Fibroblast of peridontal ligament (primary cell): ENCODE data around the gene OR51A2.
"Not testable (repeated sequence)": the region's sequence is repeated elsewhere in the genome, so short reads cannot be mapped to it uniquely, and the experiment has no call there.

Experiments
- DNase-seq: peaks from one replicate; pipeline ENCODE4 v3.0.0-alpha.2; 2010; ENCODE audit errors: extremely low read depth

The OR51A2 gene, protein sequence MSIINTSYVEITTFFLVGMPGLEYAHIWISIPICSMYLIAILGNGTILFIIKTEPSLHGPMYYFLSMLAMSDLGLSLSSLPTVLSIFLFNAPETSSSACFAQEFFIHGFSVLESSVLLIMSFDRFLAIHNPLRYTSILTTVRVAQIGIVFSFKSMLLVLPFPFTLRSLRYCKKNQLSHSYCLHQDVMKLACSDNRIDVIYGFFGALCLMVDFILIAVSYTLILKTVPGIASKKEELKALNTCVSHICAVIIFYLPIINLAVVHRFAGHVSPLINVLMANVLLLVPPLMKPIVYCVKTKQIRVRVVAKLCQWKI

DNA sequence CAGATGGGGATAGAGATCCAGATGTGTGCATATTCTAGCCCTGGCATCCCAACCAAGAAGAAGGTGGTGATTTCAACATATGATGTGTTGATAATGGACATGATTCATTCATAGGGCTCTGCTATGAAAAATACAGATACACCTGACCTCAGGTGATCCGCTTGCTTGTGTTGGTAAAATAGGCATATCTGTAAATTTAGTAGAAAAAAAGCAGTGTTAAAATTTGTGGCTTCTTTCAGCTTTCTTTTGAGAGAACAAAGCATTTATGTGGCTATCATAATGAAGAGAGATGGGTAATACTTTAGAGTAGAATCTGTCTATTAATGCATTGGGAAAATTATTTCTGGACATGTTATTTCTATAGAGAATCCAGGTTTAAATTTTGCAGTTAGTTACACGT, at the start of gene OR51A2:
Gene OR51A2, minus strand, starts transcription at position 101 of the 400 bp plus-strand sequence. Its CDS starts 0 bp downstream, at position 101.
- not testable (repeated sequence) for DNase-seq

DNA sequence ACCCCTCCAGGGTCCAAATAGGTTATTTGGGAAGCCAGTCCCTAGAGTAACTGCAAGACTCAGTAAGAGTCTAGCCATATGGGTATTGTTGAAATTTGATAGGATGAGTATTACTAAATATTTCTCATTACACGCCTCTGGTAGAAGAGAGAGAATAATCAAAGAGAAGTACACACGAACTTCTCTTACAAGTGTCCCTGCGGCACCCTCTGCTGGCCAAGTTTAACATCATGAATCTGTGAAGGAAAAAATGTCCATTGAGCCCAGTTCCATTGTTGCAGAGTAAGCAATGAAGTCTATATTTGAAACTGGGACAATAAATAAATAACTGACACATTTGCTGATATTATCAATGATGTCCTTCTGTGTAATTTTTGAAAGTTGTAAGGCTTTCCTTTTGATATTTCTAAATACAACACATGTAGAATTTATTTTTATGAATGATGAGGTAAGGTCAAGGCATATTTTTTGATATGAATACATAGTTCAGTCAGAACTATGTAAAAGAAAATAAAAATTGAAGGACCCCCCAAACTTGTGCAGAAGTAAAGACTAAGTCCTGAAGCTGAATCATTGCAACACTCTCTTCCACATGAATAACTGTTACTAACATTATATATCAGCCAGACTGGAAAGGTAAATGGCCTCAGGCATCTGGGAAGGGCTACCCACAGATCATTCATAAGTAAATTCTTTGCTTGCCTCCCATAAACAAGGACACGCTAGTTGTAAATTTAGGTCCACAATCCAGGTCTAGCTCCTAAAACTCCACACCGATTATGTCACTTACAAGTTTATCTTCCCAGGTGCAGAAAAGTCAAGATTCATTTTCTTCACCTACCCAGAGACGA, 49.1 kb upstream of the OR51A2 start:
- peak; percentile 75 for DNase-seq

DNA sequence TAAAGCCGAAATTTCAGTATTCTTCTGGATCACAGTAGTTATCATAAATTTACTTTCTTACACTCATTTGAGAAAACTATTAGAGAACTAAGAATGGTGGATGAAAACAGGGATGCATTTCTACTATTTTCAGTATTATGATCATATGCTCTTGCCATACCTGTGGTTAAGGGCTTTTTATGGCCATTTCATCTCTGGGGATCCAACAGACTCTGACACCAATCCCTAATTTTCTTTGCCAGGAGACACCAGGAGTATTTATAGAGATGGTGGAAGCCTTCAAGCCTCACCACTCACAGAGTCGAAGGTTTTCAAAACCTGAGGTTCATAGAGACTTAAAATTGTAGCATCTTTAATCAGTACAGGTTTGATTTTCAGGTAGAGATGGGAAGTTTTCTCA, 39.0 kb upstream of the OR51A2 start, which contains the start of gene OR51L1:
Gene OR51L1, plus strand, starts transcription at position 301 of the 400 bp plus-strand sequence. CDS start 4,132 bp downstream, outside the sequence.
- no peak for DNase-seq

DNA sequence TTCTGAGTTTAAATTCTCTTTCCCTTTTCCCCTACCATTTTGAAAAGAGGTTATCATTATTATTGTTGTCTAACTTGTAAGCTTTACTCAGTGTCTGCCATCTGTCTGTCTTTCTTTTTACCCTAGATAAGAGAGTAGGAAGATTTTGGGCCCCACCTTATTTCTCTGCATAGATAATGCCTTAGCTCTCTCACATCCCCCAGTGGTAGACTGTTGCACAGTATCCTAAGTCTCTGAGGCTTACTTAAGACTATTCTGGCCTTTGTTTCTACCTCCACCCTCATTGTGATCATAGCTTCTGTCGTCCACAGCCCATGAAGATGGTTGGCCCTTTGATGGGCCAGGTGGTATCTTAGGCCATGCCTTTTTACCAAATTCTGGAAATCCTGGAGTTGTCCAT, 35.5 kb upstream of the OR51A2 start:
- peak; percentile 29 for DNase-seq

DNA sequence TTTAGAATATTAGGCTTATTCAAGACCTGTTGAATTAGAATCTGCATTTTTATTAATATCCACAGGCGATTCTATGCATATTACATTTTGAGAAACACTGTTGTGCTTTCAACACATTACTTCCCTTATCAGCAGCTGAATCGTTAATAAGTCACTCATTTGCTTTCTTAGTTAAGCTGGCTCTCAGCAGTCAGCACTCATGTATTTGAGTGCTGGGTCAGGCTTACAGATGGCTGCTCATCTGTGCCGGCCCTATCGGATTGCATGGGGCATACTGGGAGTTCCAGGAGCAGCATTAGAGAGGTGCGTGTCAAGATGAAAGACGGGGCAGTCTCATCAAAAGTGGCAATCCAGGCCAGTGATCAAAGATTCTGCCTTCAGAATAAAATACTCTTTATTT, 28.3 kb upstream of the OR51A2 start:
- no peak for DNase-seq

DNA sequence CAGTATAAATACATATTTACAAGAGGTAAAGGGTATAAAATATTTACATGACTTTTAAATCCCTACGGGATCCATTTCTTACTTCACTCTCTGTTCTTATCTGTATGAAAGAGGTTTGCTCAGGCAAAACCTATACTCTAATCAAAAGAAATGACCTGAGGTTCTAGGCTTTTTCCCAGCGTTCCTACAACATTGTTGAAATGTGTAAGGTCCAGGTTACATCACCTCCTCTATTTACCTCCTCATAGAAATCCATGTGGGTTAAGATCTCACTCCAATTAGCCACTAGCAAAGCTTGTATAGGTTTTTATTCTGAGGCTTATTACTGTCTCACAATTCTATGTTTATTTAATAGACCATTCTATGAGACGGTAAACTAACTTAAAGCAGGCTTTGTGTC, 27.2 kb upstream of the OR51A2 start:
- DNase-seq, result no peak

DNA sequence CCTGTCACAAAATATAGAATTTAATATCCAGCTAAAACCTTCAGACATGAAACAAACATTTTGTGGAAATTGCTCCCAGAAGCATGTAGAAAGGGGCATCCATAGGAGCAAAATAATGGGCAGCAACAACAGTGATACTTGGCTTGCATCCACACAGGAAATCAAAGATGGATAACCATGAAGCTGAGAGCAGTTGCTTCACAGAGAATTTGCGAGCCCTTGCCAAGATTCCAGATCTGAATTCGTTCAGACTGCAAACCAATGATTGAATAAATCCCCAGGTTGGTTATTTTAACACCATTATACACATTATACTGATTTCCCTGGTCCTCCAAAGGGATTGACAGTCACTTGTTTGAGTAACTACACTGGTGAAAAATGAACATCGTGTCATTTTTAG, 23.5 kb upstream of the OR51A2 start:
- DNase-seq, result no peak

DNA sequence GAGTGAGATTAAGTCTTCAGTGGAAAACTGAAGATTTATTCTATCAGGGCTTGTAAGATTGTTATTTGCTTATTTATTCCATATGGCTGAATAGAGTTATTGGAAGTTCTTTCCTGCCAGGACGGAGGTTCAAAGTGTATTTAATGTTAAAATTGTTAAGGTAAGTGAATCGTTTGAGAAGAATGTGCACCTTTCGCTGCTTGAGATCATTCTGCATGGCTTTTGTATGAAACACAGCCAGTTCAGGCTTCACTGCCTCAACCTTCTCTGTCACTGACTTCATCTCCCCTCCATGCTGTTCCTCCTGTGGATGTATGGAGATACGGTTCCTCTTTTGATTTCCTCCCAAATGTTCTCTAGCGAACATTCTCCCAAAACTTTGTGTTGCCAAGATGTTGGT, 19.9 kb upstream of the OR51A2 start:
- no peak for DNase-seq

DNA sequence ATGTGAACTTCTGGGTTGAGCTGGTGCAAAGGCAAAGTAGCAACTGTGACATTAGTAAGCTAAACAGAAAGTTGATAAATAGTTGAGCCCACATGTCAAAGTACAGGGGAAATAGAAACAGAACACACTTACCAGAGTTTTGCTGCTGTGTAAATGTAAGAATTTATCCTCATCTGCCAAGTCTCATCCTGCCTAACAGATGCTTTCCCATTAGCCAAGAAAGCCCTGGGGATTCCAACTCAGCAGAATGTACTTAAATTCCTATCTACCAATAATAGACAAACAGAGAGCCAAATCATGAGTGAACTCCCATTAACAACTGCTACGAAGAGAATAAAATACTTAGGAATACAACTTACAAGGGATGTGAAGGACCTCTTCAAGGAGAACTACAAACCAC, 7.3 kb upstream of the OR51A2 start:
- peak; percentile 0 for DNase-seq

DNA sequence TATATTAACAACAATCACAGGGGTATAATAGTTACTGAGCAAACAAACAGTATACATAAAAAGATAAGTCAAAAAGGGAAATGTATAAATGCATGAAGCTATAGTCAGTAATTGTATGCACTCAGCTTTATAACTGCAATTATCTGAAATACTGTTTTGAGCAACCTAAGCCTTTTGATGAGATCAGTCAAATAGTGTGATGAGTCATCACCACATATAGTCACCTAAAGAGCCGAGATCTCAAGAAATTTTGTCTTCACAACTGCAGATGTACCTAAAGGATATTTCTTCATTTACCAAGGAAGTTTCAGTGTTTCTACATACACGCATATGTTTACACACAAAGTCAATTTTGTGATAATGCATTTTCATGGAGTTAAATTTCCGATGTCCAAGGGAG, 5.4 kb upstream of the OR51A2 start:
- no peak for DNase-seq

DNA sequence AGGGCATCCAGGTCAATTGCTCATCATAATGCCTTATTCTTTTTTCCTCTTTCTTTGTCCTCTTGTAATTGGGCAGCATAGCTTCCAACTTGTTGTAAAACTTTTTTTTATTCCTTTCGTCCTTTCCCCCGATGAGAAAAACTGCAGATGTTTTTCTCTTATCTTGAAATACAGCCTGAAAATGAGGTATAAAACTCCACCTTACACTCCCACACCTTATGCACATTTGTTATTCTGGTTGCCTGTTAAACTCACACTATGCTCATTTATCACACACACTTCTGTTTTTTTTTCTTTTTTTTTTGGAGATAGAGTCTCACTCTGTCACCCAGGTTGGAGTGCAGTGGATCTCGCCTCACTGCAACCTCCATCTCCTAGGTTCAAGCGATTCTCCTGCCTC, 1.9 kb upstream of the OR51A2 start:
- no peak for DNase-seq

DNA sequence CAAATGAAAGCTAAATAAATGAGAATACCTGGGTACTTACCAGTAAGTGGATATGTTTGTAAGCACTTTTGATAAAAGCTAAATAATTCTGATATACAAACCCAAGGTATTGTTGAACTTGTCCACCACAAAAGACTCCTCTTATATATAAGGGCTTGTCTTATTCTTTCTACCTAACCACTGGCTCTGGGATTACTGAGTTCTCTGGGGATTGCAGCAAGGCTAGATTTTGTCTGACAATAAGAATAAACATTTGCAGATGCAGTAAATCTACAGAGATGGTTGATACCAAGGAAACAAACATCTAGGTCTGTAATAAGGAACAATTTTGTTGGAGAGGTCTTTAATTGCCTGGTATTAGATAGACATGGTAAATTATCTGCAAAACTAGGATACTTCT, 8.0 kb downstream of the OR51A2 start, which contains the start of gene OR51A4:
Gene OR51A4, minus strand, starts transcription at position 101 of the 400 bp plus-strand sequence. CDS start 505 bp downstream, outside the sequence.
- no peak for DNase-seq

DNA sequence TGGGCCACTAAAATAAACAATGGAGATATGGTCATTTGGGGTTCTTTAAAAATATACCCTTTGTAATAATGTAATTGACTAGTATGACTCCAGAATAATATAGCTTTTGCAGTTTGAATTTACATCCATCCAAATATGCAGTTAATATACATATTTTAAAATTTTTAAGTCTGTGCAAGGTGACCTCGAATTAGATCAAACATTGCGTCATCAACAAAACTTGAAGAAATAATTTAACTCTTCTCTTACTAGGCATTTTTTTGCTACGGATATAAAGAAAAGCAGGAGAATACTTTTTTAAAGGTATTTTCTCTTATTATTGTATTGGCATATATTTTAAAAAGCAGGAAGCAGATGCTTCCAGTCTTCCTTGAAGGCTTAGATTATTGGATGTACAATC, 18.8 kb downstream of the OR51A2 start:
- DNase-seq, result no peak

DNA sequence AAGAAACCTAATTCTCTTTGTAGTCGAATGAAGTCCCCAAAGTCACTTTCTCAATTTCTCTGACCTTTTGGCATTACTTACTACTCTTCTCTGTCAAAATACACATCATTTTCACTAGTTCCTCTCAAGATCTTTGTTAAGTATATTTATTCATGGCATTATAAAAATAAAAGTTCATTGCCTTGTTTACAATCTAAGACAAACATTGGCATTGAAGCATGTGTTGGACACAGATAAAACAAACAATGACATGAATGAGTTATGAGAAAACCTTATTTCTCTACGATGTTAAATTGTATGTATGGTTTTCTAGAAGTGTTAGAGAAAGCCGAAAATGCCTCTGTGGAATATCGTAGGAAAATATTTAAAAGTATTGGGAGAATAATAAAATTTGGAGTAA, 22.8 kb downstream of the OR51A2 start:
- DNase-seq, result no peak

DNA sequence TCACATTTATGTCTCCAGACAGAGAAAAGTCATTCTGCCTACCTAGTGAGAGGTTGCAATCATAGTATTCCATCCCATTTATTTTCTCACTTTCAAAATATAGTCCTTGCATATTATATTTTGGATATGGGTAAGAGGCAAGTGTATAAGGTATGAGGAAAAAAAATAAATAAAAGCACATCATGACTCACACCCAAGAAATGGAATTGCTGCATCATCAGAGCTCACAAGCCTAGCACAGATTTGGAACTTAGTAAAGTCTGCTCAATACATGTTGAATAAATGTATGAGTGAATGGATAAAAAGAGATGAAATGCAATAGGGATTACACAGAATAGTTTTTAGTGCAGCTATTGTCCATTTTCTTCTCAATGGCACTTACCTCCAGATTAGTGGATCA, 28.9 kb downstream of the OR51A2 start:
- peak; percentile 31 for DNase-seq

DNA sequence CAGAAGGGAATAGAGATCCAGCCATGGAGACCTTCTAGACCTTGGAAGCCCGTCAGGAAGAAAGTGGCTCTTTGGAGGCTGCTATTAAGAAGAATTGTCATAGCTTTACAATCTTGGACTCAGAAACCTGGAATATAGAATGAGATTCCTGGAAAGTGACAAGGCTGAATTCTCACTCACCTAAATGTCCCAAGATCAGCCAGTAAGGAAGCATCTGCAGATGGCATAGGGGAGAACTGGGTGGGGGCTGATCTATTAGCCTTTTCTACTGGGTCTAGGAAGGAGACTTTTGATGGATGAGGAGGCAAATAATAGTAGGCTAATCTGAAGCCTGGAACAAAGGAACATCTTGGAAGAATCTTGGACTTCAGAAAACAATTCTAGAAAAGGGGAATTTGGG, 31.3 kb downstream of the OR51A2 start, which contains the start of gene OR51G1:
Gene OR51G1, minus strand, starts transcription at position 101 of the 400 bp plus-strand sequence. Its CDS starts 0 bp downstream, at position 101.
- DNase-seq, result no peak

DNA sequence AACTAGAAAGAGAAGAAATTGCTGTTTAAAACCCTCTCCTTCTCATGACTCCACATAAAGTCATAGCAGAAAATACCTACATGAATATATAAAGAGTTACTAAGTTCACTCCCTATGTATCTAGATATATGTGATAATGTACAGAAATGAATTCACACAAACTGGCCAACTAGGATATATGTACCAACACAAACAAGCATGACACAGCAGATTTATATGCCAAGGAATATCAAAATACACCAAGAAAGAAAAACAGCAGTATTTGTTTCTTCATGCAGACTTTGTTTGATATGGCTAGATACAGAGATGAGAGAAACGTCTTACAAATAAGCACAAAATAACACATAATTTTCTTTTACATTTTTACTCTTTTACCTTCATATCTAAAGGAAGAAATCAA, 33.2 kb downstream of the OR51A2 start:
- no peak for DNase-seq

DNA sequence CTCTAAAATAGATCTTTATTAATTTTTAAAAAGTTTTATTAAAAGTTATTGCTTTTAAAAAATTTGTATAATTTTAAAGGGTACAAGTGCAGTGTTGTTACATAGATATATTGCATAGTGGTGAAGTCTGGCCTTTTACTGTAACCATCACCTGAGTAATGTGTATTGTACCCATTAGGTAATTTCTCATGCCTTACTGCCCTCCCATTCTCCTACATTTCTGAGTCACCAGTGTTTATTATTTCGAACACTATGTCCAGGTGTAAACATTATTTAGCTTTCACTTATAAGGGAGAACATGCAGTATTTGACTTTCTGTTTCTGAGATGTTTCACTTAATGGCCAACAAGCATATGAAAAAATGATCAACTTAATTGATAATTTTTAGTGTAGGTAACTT, 33.7 kb downstream of the OR51A2 start:
- no peak for DNase-seq

DNA sequence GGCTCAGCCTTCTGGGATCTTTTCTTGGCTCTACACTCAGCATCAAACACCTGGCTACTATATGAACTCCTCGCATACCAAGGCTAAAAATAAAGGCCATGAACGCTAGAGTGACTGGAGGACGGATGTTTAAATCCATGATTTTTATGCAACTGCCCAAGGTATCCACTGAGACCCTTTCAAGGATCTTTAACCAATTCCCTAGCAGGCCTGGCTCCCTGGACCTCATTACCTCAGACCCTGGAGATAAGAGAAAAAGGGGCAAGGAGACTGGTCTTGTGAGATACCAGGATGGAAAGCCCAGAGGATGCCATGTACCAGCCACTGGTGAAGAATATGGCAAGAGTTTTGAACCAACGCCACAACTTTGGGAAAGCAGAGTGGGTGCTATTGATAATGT, 36.3 kb downstream of the OR51A2 start, which contains the start of gene OR51G2:
Gene OR51G2, minus strand, starts transcription at position 101 of the 400 bp plus-strand sequence. CDS start 3,687 bp downstream, outside the sequence.
- no peak for DNase-seq

DNA sequence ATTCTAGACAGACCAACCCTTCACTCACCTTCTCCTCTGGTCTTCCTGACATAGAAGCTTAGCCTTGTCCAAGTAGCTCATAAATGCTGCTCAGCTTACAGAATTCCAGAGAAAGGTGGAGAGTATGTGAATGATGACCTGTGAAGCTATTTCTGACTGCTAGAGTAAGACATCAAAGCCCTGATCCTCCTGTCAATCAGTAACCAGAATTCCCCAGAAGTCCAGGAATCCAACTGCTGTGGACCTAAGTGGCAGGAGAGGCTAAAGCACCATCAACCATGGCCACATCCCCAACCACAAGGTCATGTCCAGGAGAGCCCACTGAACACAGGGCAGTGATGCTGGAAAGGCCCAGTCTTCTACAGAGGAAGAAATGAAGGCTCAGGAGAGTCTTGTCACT, 38.9 kb downstream of the OR51A2 start:
- DNase-seq, result no peak
